ENCODE data around the gene PCNP.
"Not testable (repeated sequence)": the region's sequence is repeated elsewhere in the genome, so short reads cannot be mapped to it uniquely, and the experiment has no call there.

PCNP gene

DNA sequence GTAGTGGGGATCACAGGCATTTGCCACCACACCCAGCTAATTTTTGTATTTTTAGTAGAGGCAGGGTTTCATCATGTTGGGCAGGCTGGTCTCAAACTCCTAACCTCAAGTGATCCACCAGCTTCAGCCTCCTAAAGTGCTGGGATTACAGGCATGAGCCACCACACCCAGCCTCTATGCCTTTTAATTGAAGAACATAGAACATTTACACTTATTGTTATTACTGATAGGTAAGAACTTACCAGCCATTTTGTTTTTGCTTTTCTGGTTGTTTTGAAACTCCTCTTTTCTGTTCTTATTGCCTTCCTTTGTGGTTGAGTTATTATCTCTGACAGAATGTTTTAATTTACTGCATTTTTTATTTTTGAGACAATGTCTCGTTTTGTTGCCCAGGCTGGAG is 29.2 kb downstream of the PCNP start:
- Histone ChIP-seq H3K4me2 (ENCODE audit: low read depth, low read length, poor library complexity, severe bottlenecking) (no peak overlapping the region), H3K36me3 (ENCODE audit: low read length) (no peaks in the 10 kb centered on the region), H2AFZ (ENCODE audit: low read depth, low read length, severe bottlenecking) (no peak overlapping the region), H3K27ac (ENCODE audit: low read depth, low read length) (no peak overlapping the region), H3F3A (ENCODE audit: insufficient read depth) (peaks cover 9% of the 10 kb centered on the region; the same call in 1 of the 2 replicates), H3K79me2 (ENCODE audit: insufficient read depth, low read length) (no peaks in the 10 kb centered on the region), H3K9ac (ENCODE audit: low read length) (no peak overlapping the region), H3K4me3 (ENCODE audit: insufficient read depth, low read length, poor library complexity, severe bottlenecking) (no peak overlapping the region), H3K27me3 (ENCODE audit: low read length) (no peaks in the 10 kb centered on the region), H4K20me1 (ENCODE audit: low read depth, low read length) (no peaks in the 10 kb centered on the region), H3K9me3 (ENCODE audit: insufficient read depth, low read length) (no peaks in the 10 kb centered on the region), H3K9me2 (replicated peaks; ENCODE audit: insufficient read depth, low read length) (no peaks in the 10 kb centered on the region)
- TF ChIP-seq CTCF (IDR thresholded peaks at IDR 0.05; ENCODE audit: insufficient read depth, low read length, poor library complexity, severe bottlenecking), result no peak
- TF ChIP-seq EZH2phosphoT487 (conservative IDR thresholded peaks at IDR 0.05; ENCODE audit: low read length), result no peak

DNA sequence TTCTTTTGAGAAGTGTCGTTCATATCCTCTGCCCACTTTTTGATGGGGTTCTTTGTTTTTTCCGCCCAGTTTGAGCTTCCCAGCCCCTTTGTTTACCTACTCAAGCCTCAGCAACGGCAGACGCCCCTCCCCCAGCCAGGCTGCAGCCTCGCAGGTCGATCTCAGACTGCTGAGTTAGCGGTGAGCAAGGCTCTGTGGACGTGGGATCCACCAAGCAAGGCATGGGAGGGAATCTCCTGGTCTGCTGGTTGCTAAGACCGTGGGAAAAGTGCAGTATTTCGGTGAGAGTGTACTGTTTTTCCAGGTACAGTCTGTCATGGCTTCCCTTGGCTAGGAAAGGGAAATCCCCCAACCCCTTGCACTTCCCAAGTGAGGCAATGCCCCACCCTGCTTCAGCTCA is 31.4 kb downstream of the PCNP start:
- H3K79me2 ChIP-seq (ENCODE audit: insufficient read depth, low read length); H3K9me2 ChIP-seq (replicated peaks; ENCODE audit: insufficient read depth, low read length); H3K4me2 ChIP-seq (ENCODE audit: low read depth, low read length, poor library complexity, severe bottlenecking); H3K27me3 ChIP-seq (ENCODE audit: low read length); H3K9ac ChIP-seq (ENCODE audit: low read length); H2AFZ ChIP-seq (ENCODE audit: low read depth, low read length, severe bottlenecking); H3K4me3 ChIP-seq (ENCODE audit: insufficient read depth, low read length, poor library complexity, severe bottlenecking); H3K27ac ChIP-seq (ENCODE audit: low read depth, low read length); H3K9me3 ChIP-seq (ENCODE audit: insufficient read depth, low read length); H3F3A ChIP-seq (ENCODE audit: insufficient read depth); H4K20me1 ChIP-seq (ENCODE audit: low read depth, low read length); H3K36me3 ChIP-seq (ENCODE audit: low read length): not testable (repeated sequence)

GRCh38 chr3:101611023-101611422 is 37.0 kb downstream of the PCNP start:
- Histone ChIP-seq H3K9ac (ENCODE audit: low read length) (no peak overlapping the region), H2AFZ (ENCODE audit: low read depth, low read length, severe bottlenecking) (no peak overlapping the region), H3K9me2 (replicated peaks; ENCODE audit: insufficient read depth, low read length) (no peaks in the 10 kb centered on the region), H3K9me3 (ENCODE audit: insufficient read depth, low read length) (no peaks in the 10 kb centered on the region), H3K27me3 (ENCODE audit: low read length) (no peaks in the 10 kb centered on the region), H3F3A (ENCODE audit: insufficient read depth) (peaks cover 2% of the 10 kb centered on the region; the same call in 1 of the 2 replicates), H4K20me1 (ENCODE audit: low read depth, low read length) (no peaks in the 10 kb centered on the region), H3K36me3 (ENCODE audit: low read length) (no peaks in the 10 kb centered on the region), H3K79me2 (ENCODE audit: insufficient read depth, low read length) (no peaks in the 10 kb centered on the region), H3K4me3 (ENCODE audit: insufficient read depth, low read length, poor library complexity, severe bottlenecking) (no peak overlapping the region), H3K27ac (ENCODE audit: low read depth, low read length) (no peak overlapping the region), H3K4me2 (ENCODE audit: low read depth, low read length, poor library complexity, severe bottlenecking) (no peak overlapping the region)
- TF ChIP-seq CTCF (IDR thresholded peaks at IDR 0.05; ENCODE audit: insufficient read depth, low read length, poor library complexity, severe bottlenecking) (no peak), EZH2phosphoT487 (conservative IDR thresholded peaks at IDR 0.05; ENCODE audit: low read length) (no peak)

DNA sequence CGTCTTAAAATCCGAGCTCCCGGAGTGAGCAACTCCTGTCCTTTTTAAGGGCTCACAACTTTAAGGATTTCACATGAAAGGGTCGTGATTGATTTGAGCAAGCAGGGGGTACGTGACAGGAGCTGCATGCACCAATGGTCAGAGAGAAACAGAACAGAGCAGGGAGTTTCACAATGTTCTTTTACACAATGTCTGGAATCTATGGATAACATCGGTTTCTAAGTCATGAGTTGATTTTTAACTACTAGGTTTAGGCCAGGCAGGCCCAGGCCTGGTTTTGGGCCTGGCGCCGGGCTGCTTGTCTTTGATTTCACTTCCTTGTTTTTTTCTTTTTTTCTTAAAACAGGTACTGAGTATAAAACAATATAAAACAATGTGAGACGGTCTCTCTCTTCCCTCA is 39.0 kb downstream of the PCNP start:
- H3K9me3 ChIP-seq (ENCODE audit: insufficient read depth, low read length); H3F3A ChIP-seq (ENCODE audit: insufficient read depth); H3K9me2 ChIP-seq (replicated peaks; ENCODE audit: insufficient read depth, low read length); H3K4me3 ChIP-seq (ENCODE audit: insufficient read depth, low read length, poor library complexity, severe bottlenecking); H3K36me3 ChIP-seq (ENCODE audit: low read length); H4K20me1 ChIP-seq (ENCODE audit: low read depth, low read length); H3K27me3 ChIP-seq (ENCODE audit: low read length); H3K79me2 ChIP-seq (ENCODE audit: insufficient read depth, low read length): not testable (repeated sequence)
- Histone ChIP-seq H3K27ac (ENCODE audit: low read depth, low read length) (peak overlapping the region; percentile 66), H3K9ac (ENCODE audit: low read length) (peak overlapping the region; percentile 35), H3K4me2 (ENCODE audit: low read depth, low read length, poor library complexity, severe bottlenecking) (peak overlapping the region; percentile 38), H2AFZ (ENCODE audit: low read depth, low read length, severe bottlenecking) (peak overlapping the region; percentile 85)
